Ovary (tissue), 3 donors: Measurements from ENCODE around the gene CADPS.

Experiments used
- EP300 ChIP-seq: sonication (generic); formaldehyde crosslinking; IDR thresholded peaks from one replicate; pipeline ENCODE4 v1.6.1; 2017; ENCODE audit warnings: antibody characterized with exemption
- POLR2A ChIP-seq: fragments of 450-650 bp; IDR thresholded peaks from one replicate; pipeline ENCODE4 v1.6.1; 2017; ENCODE audit warnings: antibody characterized with exemption, mild to moderate bottlenecking, moderate library complexity
- TF ChIP-seq, protein P1 (sequence below), 3 donors: fragments of 450-650 bp in 2 of 3; fragments of 200-600 bp in 1 of 3; IDR thresholded peaks; one replicate each; pipeline versions ENCODE4 v1.5.1 to v1.8.0; 2016 to 2022; ENCODE audit warnings: antibody characterized with exemption in 3 of 3, mild to moderate bottlenecking in 1 of 3
- donor health status: DM: no; HTN: no; CAD: no.

DNA sequence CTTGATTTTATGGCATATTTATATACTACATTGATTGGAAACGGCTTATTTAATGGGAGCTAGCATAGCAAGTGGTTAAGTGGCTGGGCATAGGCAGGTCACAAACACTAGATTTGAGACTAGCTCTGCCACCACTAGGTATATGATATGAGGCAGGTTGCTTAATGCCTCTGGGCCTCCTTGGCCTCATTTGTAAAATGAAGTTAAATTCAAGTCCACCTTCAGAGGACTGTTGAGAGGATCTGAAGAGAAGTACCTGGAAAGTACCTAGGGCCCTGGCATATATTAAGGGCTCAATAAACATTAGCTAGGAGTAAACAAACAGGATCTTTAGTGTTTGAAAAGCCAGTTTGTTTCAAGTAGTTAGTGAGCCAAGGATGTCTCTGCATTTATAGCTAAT, 335.5 kb downstream of the CADPS start:
- TF ChIP-seq, protein P1, sequence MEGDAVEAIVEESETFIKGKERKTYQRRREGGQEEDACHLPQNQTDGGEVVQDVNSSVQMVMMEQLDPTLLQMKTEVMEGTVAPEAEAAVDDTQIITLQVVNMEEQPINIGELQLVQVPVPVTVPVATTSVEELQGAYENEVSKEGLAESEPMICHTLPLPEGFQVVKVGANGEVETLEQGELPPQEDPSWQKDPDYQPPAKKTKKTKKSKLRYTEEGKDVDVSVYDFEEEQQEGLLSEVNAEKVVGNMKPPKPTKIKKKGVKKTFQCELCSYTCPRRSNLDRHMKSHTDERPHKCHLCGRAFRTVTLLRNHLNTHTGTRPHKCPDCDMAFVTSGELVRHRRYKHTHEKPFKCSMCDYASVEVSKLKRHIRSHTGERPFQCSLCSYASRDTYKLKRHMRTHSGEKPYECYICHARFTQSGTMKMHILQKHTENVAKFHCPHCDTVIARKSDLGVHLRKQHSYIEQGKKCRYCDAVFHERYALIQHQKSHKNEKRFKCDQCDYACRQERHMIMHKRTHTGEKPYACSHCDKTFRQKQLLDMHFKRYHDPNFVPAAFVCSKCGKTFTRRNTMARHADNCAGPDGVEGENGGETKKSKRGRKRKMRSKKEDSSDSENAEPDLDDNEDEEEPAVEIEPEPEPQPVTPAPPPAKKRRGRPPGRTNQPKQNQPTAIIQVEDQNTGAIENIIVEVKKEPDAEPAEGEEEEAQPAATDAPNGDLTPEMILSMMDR (IDR thresholded peaks at IDR 0.05) = no peak
- no peak for TF ChIP-seq POLR2A
- no peak for TF ChIP-seq EP300
